Cardiac septum (tissue), 1 donor: ENCODE data around the gene CAPN15. TPM values are rescaled to one million over a fixed set of nuclear protein-coding genes. Genes with fewer than 3 reads are reported as not detected.
"Not testable (repeated sequence)": the region's sequence is repeated elsewhere in the genome, so short reads cannot be mapped to it uniquely, and the experiment has no call there.

Experiments used
- DNase-seq: peaks from one replicate; pipeline ENCODE4 v3.0.0-alpha.2; 2020; ENCODE audit warnings: low spot score
- intact Hi-C: fragments of 100-400 bp; cut with DNase I; formaldehyde crosslinking; loops from one replicate; pipeline ENCODE4 v1.14.0; 2022
- long read RNA-seq: library from polyadenylated mRNA; unstranded; transcript quantifications from one replicate; pipeline ENCODE4 v2.0.0, GENCODE V29; 2021
- total RNA-seq: library from RNA; stranded (reverse); fragmentation: NEBNext Ultra II Directional; extraction: Animal tissue kit (Norgen Biotek cat#: 25700); gene quantifications from one replicate; pipeline ENCODE4 v1.2.1, GENCODE V29; 2021
- donor health status: DM: no; HTN: no; CAD: no.

CAPN15 gene
- 18.5 TPM for total RNA-seq
- long read RNA-seq, partial matches to known transcripts: 4 of 16 reads
- long read RNA-seq, other reads (novel, unspliced or antisense): 12 of 16 reads

GRCh38 chr16:527015-527903 lies at the start of gene CAPN15:
CAPN15 (plus strand) TSS chr16:527712; CDS start chr16:546839, 19,127 bp downstream.
- intact Hi-C loops: no loop called here
- peak; percentile 94 for DNase-seq

DNA sequence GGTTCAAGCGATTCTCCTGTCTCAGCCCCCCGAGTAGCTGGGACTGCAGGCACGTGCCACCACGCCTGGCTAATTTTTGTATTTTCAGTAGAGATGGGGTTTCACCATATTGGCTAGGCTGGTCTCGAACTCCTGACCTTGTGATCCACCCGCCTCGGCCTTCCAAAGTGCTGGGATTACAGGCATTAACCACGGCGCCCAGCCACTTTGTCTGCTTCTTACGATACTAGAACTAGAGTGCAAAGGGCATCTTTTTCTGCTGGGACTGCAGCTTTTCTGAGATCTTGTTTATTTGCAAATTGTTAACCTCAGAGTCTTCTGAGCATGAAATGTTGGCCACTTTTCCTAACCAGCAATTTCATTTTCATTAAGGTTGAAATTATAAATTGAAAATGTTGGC lies 49.2 kb upstream of the CAPN15 start:
- intact Hi-C loops: loop anchor here (10.0 kb wide), 1 partner anchor 53 kb away; the partner anchor contains the start of gene RAB11FIP3
- not testable (repeated sequence) for DNase-seq

- intact Hi-C loops: no loop called here
- DNase-seq: no peak
Measured at GRCh38 chr16:482468-483185, 44.9 kb upstream of the CAPN15 start.

GRCh38 chr16:483341-484075 lies 44.0 kb upstream of the CAPN15 start:
- intact Hi-C loops: no loop called here
- DNase-seq: no peak

GRCh38 chr16:489606-490005 lies 37.9 kb upstream of the CAPN15 start:
- intact Hi-C loops: no loop called here
- DNase-seq: no peak

DNA sequence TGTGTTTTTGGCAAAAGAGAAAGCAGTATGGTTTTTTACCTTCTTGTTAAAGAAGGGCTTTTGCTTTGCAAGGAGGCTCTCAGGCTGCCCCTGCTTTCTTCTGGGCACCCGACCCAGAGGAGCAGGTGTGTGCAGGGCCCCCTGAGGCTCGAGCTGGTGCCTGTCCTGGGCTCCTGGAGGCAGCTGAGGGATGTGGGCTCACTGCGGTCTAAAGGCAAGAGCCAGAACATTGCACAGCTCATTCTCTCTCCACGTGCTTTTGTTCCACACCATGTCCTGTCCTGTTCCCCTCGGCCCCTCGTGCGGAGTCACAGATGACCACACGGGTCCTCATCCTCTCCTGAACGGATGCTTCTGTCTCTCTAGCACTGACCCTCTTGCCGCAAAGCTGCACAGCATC lies 36.7 kb upstream of the CAPN15 start:
- intact Hi-C loops: no loop called here
- no peak for DNase-seq

DNA sequence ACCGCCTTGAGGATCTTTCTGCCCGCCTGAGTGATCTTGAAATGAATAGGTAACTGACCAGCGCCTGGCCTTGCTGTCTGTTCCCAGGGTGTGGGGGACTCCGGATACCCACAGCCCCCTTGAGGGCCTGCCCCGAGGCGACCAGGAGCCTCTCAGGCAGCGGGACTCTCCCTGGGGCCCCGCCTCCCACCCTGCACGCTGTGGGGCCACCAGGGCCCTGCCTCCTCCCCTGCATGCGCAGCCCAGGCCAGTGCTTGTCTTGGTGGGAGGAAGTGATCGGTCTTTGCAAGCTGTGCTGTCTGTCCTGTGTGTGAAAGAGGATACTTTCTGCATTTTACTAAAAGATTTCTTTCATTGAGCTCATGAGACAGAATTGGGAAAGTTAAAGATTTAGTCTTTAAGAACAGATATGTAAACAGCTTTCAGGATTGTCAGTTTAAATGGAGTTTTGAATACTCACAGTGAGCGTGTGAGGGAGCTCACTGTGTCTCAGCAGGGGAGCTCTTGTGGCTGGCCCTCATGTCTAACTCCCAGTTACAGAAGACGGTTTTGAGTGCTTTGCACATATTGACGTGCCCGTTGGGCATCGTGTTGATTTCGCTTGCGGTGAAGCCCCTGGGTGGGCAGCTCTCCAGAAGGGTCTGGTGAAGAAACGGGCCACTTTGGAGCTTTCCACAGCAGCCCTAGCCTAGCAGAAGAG lies 36.1 kb upstream of the CAPN15 start:
- intact Hi-C loops: no loop called here
- no peak for DNase-seq

GRCh38 chr16:492211-492875 lies 35.2 kb upstream of the CAPN15 start:
- DNase-seq: no peak
- intact Hi-C loops: no loop called here

- intact Hi-C loops, DNase-seq: not testable (repeated sequence)
Measured at GRCh38 chr16:494676-495075, 32.8 kb upstream of the CAPN15 start.

DNA sequence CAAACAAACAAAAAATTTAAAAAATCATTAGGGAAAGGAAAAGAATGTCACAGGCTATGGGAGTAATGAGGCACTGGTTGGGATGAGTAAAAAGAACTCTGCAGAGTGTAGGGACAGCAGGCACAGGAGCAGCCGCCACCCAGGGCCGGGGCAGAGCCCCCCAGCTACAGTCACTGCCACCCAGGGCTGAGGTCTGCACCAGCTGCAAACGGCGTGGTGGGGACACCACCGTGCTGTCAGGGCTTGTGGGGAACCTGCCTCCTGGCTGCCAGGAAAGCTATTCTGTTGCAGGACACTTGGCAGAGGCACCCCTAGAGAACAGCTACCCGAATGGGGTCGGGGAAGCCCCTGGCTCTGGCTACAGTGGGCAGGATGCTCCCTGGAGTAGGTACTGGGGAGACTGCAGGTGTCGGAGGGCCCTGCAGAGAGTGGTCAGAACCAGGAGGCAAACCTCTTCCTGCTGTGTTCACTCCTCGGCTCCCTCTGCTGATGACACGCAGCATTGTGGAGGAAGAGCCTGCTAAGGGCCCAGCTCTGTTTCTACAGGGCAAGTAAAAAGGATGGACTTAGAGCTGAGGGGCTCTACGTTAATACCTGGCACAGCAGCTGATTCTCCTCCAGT lies 32.3 kb upstream of the CAPN15 start:
- intact Hi-C loops: no loop called here

DNA sequence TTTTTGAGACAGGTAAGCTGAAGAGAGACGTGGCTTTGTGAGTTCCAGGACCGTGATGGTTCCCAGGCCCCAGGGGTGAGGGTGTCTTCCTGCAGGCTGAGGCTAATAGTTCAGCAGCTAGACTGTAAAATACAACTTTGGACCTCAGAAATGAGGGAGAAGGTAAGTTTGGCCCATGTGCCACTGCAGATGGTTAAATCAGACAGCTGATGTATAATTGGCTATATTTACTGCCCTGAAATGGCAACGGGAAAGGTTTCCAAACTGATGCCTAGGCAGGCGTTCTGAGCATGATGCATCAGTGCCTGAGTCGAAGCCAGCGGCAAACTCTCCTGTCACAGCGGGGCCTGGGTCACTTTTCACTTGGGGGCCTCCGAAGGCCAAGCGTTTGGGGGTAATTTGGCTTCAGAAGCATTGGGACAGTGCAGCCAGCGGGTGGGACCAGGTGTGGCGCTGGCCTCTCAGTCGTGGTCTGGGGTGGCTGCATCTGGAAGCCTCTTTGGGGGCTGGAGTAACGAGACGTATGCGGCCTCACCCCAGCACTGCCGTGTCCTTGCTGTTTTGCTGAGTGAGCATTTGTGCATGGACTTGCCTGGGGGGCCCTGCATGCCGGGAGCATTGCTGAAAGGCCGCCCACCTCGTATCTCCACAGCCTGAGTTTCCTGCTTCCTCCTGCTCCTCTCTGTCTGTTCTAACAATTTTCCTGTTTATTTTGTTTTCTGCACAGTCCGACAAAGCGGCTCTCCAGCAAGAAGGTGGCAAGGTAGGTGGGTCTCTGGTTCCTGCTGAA lies 31.2 kb upstream of the CAPN15 start:
- no peak for DNase-seq
- intact Hi-C loops: no loop called here

More for the DNA sequence above, 32.3 kb upstream of the CAPN15 start:
- no peak for DNase-seq

- intact Hi-C loops: no loop called here
- no peak for DNase-seq
Measured at GRCh38 chr16:497258-497657, 30.3 kb upstream of the CAPN15 start.

DNA sequence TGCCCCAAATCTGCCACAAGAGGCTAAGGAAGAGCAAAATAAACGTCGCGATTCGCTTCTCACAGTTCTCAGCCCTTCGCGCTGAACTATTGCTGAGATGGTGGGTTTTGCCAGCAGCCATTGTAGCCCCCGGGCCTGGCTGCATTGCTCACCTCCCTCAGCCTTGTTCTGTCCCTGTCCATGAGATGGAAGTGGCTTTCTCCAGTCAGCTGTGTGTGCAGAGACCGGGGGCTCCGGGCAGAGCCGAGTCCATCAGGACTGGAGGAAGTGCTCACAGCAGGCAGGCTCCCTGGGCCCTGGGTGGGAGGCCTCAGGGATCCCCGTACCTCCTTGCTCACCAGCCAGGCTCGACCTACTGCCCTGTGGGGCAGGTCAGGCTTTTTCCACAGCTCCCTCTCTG lies 27.6 kb upstream of the CAPN15 start:
- DNase-seq: no peak
- intact Hi-C loops: no loop called here

DNA sequence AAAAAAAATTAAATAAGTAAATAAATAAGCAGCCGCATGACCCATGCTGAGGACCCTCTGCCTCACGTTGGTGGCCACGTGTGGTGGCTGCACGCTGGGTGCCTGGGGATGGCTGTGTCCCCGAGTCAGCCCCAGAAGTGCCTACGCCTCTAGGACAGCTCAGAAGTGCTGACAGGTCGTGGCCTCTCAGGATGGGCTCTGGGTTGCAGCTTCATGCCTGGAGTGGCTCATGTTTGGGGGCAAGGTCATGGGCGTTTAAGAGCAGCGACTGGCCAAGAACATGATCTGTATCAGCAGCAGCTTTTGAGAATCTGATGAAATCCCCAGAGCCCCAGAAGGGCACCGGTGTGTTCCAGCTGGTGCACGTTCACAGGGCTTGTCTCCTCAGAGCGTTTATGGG lies 26.8 kb upstream of the CAPN15 start:
- intact Hi-C loops: no loop called here
- DNase-seq: no peak

DNA sequence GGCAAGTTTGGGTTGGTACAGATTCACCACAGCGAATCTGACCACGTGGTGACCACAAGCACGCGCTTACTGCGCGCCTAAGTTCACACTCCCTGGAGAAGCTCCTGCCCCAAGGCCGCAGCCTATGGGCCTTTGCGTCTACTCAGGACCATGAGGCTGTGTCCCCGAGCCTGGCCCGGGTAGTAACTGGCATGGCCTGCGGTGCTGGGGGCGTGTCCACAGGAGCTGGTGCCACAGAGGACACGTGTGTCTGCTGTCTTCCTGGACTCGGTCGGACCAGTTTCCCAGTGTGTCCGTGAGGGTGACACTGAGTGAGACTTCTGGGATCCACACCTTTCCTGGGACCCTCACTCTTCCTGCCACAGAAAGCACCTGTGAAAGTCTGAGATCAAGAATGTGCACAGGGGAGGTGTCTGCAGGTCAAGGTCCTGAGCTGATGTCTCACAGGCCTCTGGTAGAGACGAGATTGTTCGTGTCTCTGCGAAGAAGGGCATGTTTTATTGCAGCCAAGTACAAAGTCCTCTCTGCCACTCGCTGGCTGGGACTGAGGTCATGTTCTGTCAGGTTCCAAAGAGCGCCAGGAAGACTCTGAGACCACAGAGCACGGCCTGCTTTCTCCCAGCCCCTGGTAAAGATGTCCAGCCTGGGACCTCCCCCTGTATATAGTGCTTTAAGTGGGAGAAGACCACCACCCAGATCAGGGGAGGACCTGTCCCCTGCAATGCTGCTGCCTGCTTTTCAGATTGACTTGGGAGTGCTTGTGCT lies 25.2 kb upstream of the CAPN15 start:
- DNase-seq: no peak
- intact Hi-C loops: no loop called here

- no peak for DNase-seq
- intact Hi-C loops: no loop called here
Measured at GRCh38 chr16:503150-504071, 24.1 kb upstream of the CAPN15 start.
